ENCODE results near the gene PRTG.
A peak's percentile ranks its signal among the peaks of the same experiment; 100 is the strongest.

Gene PRTG

GRCh38 chr15:55750706-55751105 is 7.8 kb upstream of the PRTG start:
- FAIRE-seq (no peak), DNase-seq (ENCODE audit: insufficient read length, low spot score) (no peak)
- TF ChIP-seq POLR2AphosphoS5 (IDR thresholded peaks at IDR 0.05; ENCODE audit: low read depth, low read length): no peak
- TF ChIP-seq PAX5 (IDR thresholded peaks at IDR 0.05; ENCODE audit: insufficient read depth, low read length, severe bottlenecking): no peak
- no peak for TF ChIP-seq SPI1 (IDR thresholded peaks at IDR 0.05; ENCODE audit: low read depth, low read length)
- no peak for TF ChIP-seq TAF1 (IDR thresholded peaks at IDR 0.05; ENCODE audit: low read depth, low read length)
- TF ChIP-seq POLR2A (IDR thresholded peaks at IDR 0.05; ENCODE audit: low read depth, low read length): no peak
- TF ChIP-seq POU2F2 (IDR thresholded peaks at IDR 0.05; ENCODE audit: low read depth, low read length): no peak

GRCh38 chr15:55743729-55744655 is 1.0 kb upstream of the PRTG start:
- FAIRE-seq: peak; percentile 38
- no peak for DNase-seq (ENCODE audit: insufficient read length, low spot score)
- TF ChIP-seq TAF1 (IDR thresholded peaks at IDR 0.05; ENCODE audit: low read depth, low read length): no peak
- TF ChIP-seq POLR2AphosphoS5 (IDR thresholded peaks at IDR 0.05; ENCODE audit: low read depth, low read length): no peak
- no peak for TF ChIP-seq SPI1 (IDR thresholded peaks at IDR 0.05; ENCODE audit: low read depth, low read length)
- no peak for TF ChIP-seq POLR2A (IDR thresholded peaks at IDR 0.05; ENCODE audit: low read depth, low read length)
- no peak for TF ChIP-seq PAX5 (IDR thresholded peaks at IDR 0.05; ENCODE audit: insufficient read depth, low read length, severe bottlenecking)
- TF ChIP-seq POU2F2 (IDR thresholded peaks at IDR 0.05; ENCODE audit: low read depth, low read length): no peak

GRCh38 chr15:55742498-55742926 is 440 bp downstream of the PRTG start:
- FAIRE-seq (no peak), DNase-seq (ENCODE audit: insufficient read length, low spot score) (peak; percentile 22)
- TF ChIP-seq TAF1 (IDR thresholded peaks at IDR 0.05; ENCODE audit: low read depth, low read length) (no peak), POLR2A (IDR thresholded peaks at IDR 0.05; ENCODE audit: low read depth, low read length) (no peak), SPI1 (IDR thresholded peaks at IDR 0.05; ENCODE audit: low read depth, low read length) (no peak), PAX5 (IDR thresholded peaks at IDR 0.05; ENCODE audit: insufficient read depth, low read length, severe bottlenecking) (no peak), POU2F2 (IDR thresholded peaks at IDR 0.05; ENCODE audit: low read depth, low read length) (no peak)

DNA sequence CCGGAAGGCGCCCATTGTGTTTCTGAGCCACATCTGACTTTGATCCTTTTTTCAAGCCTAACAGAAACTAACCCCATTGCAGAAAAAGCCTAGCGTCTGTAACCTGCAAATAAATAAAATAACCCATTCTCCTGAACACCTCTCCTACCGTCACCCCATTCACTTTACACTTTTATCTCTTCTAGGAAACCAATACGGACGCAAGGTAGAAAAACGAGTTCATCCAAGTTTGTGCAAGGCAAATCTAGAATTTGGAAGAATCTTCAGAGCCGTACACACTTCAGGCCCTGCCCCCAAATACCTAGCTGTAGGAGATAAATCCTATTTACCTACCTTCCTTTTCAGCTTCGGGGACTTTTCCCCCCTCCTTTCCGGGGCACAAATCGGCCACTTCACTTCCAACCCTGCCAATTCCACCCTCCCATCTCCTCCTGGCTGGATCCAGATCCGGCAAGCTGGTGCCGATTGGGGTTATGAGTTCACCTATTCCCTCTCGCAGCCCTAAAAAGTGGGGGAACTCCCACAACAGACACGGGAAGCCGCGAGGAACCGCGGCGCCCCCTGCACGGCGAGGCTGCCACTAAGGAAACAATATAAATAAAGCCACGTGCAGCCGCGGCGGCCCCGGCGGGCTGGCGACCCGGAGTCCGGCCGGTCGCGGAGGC is 987 bp downstream of the PRTG start:
- DNase-seq (ENCODE audit: insufficient read length, low spot score): no peak
- FAIRE-seq: no peak
- TF ChIP-seq PAX5 (IDR thresholded peaks at IDR 0.05; ENCODE audit: insufficient read depth, low read length, severe bottlenecking) (no peak), POLR2A (IDR thresholded peaks at IDR 0.05; ENCODE audit: low read depth, low read length) (no peak), POU2F2 (IDR thresholded peaks at IDR 0.05; ENCODE audit: low read depth, low read length) (no peak), POLR2AphosphoS5 (IDR thresholded peaks at IDR 0.05; ENCODE audit: low read depth, low read length) (no peak), TAF1 (IDR thresholded peaks at IDR 0.05; ENCODE audit: low read depth, low read length) (no peak), SPI1 (IDR thresholded peaks at IDR 0.05; ENCODE audit: low read depth, low read length) (no peak)

DNA sequence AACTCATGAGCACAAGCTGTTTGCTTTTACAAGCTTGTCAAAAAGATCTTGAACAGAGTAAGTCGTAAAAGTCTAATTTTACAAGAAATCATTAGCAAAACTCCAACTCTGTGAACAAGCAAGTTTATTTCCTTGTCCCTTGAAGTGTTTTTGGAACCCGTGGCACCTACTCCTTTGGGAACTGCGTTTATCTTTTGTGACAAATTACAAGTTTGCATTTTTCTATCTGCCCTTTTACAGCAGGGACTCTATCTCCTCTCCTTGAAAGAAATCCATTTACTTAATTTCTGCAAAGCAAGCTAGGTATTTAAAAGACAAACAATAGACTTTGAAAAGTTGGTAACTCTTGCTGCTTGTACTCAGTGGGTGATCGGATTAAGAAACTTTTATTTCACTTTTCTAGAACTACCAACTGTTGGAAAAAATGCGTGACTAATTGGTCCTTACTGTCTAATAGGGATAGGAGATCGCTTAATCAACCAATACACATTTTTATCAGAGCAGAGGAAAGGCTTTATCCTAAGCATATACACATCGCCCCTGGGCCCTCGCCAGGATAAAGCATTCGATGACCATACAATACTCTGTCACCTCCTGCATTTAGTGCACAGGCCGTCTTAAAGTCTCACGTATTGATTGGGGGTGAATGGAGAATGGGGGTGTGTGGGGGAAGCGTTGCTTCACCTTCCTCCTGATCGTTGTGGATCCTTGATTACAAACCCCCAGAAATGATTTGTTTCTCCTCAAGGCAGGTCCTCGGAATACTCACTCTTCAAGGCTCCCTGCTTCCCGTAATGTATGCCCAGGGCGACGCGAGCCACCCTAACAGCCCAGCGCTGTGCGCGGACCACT is 1.7 kb downstream of the PRTG start:
- FAIRE-seq (peak; percentile 48), DNase-seq (ENCODE audit: insufficient read length, low spot score) (no peak)
- TF ChIP-seq POLR2A (IDR thresholded peaks at IDR 0.05; ENCODE audit: low read depth, low read length): no peak
- no peak for TF ChIP-seq POLR2AphosphoS5 (IDR thresholded peaks at IDR 0.05; ENCODE audit: low read depth, low read length)
- TF ChIP-seq SPI1 (IDR thresholded peaks at IDR 0.05; ENCODE audit: low read depth, low read length): no peak
- TF ChIP-seq POU2F2 (IDR thresholded peaks at IDR 0.05; ENCODE audit: low read depth, low read length): no peak
- no peak for TF ChIP-seq TAF1 (IDR thresholded peaks at IDR 0.05; ENCODE audit: low read depth, low read length)
- TF ChIP-seq PAX5 (IDR thresholded peaks at IDR 0.05; ENCODE audit: insufficient read depth, low read length, severe bottlenecking): no peak

GRCh38 chr15:55740359-55740878 is 2.5 kb downstream of the PRTG start:
- DNase-seq (ENCODE audit: insufficient read length, low spot score): no peak
- FAIRE-seq: no peak
- no peak for TF ChIP-seq SPI1 (IDR thresholded peaks at IDR 0.05; ENCODE audit: low read depth, low read length)

DNA sequence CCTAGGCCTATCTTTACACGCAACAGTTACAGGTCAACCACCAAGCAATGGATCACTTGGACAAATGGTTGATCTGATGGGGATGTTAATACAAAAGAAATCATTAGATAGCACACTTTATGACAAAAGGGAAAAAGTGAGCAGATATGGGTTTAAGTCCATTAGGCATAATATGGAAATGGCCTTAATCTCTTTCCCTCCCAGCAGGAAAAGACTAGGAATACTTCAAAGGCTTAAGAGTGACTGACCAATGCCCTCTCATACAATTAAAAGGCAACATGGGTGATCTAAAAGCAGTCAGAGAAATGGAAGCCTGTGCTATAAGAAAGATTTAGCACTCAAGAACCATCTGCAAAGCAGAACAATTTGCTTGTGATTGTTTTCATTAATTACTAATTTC is 3.3 kb downstream of the PRTG start:
- TF ChIP-seq TAF1 (IDR thresholded peaks at IDR 0.05; ENCODE audit: low read depth, low read length) (no peak), PAX5 (IDR thresholded peaks at IDR 0.05; ENCODE audit: insufficient read depth, low read length, severe bottlenecking) (no peak), POLR2A (IDR thresholded peaks at IDR 0.05; ENCODE audit: low read depth, low read length) (no peak), POU2F2 (IDR thresholded peaks at IDR 0.05; ENCODE audit: low read depth, low read length) (no peak), POLR2AphosphoS5 (IDR thresholded peaks at IDR 0.05; ENCODE audit: low read depth, low read length) (no peak), SPI1 (IDR thresholded peaks at IDR 0.05; ENCODE audit: low read depth, low read length) (no peak)
- FAIRE-seq (no peak), DNase-seq (ENCODE audit: insufficient read length, low spot score) (no peak)

DNA sequence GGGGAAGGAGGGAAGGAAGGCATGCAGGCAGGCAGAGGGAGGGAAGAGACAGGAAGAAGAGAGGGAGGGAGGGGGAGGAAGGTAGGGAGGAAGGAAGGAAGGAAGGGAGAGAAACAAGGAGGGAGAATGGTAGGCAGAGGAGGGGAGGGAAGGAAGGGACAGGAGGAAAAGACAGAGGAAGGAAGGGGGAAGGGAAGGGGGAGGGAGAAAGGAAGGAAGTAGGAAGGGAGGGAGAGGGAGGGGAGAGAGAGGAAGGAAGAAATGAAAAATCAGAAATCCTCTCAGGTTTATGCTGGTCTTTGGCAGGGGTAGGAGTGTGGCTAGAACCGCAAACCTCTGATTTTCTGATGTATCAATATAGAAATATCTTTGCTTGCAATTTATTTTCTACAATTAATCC is 4.2 kb downstream of the PRTG start:
- TF ChIP-seq POU2F2 (IDR thresholded peaks at IDR 0.05; ENCODE audit: low read depth, low read length) (no peak), TAF1 (IDR thresholded peaks at IDR 0.05; ENCODE audit: low read depth, low read length) (no peak), POLR2A (IDR thresholded peaks at IDR 0.05; ENCODE audit: low read depth, low read length) (no peak), SPI1 (IDR thresholded peaks at IDR 0.05; ENCODE audit: low read depth, low read length) (no peak), POLR2AphosphoS5 (IDR thresholded peaks at IDR 0.05; ENCODE audit: low read depth, low read length) (no peak), PAX5 (IDR thresholded peaks at IDR 0.05; ENCODE audit: insufficient read depth, low read length, severe bottlenecking) (no peak)
- FAIRE-seq (no peak), DNase-seq (ENCODE audit: insufficient read length, low spot score) (no peak)

- FAIRE-seq (no peak), DNase-seq (ENCODE audit: insufficient read length, low spot score) (no peak)
- no peak for TF ChIP-seq POU2F2 (IDR thresholded peaks at IDR 0.05; ENCODE audit: low read depth, low read length)
- TF ChIP-seq SPI1 (IDR thresholded peaks at IDR 0.05; ENCODE audit: low read depth, low read length): no peak
- no peak for TF ChIP-seq POLR2A (IDR thresholded peaks at IDR 0.05; ENCODE audit: low read depth, low read length)
- TF ChIP-seq POLR2AphosphoS5 (IDR thresholded peaks at IDR 0.05; ENCODE audit: low read depth, low read length): no peak
- no peak for TF ChIP-seq PAX5 (IDR thresholded peaks at IDR 0.05; ENCODE audit: insufficient read depth, low read length, severe bottlenecking)
- no peak for TF ChIP-seq TAF1 (IDR thresholded peaks at IDR 0.05; ENCODE audit: low read depth, low read length)
Measured at GRCh38 chr15:55737373-55737772, 5.6 kb downstream of the PRTG start.
